ENCODE results near the gene SATB2.
A peak's percentile ranks its signal among the peaks of the same experiment; 100 is the strongest.

The SATB2 gene

DNA sequence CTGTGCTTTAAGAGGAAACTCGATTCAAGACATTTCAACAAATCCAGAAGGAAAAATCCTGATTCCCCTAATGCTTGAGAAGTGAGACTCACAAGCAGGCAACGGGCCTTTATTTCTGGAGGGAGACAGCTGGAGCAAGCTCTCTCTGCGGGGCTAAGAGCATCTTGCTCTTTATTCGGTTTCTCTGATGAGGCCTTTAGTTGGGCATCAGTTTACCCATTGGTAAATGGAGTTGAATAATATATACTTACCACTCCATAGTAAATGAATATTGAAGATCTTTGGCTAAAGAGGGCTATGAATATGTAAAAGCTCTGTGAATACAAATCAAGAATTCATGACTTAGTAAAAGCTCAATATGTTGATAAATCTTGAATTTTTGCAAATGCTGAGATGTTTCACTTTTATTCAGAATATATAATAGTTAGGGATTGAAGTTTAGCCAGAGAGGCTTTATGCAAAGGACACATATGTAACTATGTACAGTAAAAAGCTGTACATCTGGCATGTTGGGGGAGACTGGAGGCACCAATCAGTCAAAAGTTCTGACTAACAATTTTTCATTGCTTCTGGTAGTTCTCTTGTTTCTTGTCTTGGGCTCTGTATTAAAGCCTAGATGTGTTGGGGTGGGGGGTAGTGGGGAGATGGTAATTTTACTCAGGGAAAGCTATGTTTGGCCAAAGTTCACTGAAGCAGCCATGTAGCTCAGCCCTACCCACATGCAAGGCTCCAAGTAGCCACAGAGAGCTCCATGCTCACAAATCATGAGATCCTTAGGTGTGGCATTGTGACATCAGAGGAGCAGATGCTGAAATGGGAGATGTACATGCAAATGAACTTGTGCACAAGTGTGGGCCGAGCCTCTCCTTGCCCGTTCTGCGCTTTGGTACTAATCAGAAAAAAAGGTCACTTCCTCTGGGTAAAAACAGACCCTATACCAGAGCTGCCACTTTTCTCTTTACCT is 200.2 kb downstream of the SATB2 start:
- DNase-seq (ENCODE audit: low spot score), result no peak

DNA sequence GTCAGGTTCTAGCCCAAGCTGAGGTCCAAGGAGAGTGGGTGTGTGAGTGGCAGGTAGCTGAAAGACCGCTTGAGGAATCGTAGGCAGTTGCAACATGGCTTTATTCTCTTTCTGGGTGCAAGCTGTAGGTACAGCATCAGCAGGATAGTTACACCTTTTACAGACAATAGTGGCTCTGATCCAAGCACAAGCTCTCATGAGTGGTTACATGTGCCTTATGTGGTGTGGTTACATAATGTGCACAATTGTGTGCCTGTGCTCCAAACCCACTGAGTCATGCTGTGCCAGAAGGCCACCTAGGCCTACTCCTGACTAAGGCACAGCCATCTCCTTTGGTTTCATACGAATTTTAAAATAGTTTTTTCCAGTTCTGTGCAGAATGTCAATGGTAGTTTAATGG is 227.6 kb downstream of the SATB2 start:
- DNase-seq (ENCODE audit: low spot score), result no peak

DNA sequence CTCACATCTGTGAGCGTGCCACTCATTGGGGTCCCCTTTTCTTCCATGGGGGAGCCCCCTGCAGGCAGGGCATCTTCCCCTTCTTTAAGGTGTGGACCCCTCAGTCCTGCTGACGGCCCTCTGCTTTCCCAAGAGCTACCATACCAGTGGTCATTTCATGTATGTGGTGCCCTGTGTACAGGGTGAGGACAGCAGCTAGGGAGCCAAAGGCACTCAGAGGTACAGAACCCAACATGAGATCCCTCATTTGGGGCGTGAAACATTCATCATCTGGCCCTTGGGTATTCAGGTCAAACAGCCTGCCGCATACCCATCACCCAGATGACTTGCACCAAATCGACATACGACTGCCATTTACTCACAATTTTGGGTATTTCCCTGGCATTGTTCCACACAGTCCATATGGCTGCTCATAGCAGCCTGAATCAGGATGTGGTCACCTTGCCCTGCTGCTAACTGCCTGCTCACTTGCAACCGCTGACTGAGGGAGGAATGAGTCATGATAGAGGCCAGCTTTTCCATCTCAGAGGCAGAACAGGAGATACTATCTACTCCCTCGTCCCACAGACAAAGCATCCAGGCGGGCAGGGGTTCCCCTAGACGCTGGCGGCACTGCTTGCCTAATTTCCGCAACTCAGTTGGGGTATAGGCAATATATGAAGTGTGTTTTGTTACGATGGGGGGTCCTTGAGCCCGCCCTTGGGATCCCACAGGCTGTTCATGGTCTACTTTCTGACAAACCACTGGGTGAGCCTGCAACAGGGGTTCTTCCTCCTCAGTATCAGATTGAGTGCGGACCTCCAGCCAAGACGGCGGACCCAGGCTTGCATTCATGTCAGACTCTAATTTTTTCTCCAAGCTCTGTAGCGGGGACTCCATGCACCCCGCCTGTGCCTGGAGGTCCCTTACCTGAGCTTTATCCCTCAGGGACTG is 228.6 kb downstream of the SATB2 start:
- DNase-seq (ENCODE audit: low spot score), result peak; percentile 3

DNA sequence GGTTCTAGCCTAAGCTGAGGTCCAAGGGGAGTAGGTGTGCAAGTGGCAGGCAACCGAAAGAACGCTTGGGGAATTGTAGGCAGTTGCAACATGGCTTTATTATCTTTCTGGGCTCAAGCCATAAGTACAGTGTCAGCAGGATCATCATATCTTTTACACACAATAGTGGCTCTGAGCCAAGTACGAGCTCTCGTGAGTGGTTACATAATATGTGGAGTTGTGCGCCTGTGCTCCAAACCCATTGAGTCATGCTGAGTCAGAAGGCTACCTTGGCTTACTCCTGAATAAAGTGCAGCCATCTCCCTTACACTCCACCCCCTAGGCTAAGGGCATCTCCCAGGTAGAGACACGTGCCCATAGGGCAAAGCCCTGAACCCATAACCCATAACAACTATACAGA is 233.9 kb downstream of the SATB2 start:
- DNase-seq (ENCODE audit: low spot score), result no peak

DNA sequence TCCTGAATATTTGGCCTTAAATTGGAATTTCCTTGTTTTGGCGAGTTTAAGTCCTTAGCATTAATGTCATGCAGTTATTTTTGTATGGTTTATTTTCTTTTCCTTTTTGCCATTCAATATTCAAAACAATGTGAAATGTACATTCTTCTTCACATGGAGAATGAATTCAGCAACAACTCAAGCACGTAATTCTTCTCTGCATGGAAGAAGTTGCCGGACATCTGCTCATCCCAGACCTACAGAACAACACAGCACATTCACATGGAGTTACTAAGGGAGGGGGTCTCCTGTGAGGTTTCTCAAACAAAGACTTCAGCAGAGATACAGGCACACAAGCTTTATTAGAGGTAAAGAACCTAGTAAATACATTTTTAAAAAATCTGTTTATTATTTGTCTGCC is 236.8 kb downstream of the SATB2 start:
- DNase-seq (ENCODE audit: low spot score), result no peak

DNA sequence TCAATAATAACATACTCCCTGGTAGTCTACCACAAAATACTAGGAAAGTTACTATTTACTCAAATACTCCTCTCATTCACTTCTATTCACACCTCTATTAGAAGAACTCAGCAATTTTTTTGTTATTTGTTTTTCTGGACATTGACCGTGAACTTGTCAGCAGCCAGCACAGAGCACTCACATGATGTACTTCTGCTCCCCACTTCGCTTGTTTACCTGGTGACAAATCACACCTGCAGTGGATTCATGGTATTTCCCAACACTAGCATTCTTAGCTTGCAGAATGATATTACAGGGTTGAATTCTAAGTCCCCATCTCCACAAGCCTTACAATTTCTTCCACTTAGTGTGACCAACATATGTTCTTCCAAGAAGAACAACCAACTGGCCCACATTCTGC is 238.2 kb downstream of the SATB2 start:
- DNase-seq (ENCODE audit: low spot score), result no peak

Data from pons (tissue), 1 donor.